K562 (cell line): ENCODE data around the gene STRA6. TPM values are rescaled to one million over a fixed set of nuclear protein-coding genes. Genes with fewer than 3 reads are reported as not detected.

ENCODE experiments used
- ATAC-seq: fragments of 200-7000 bp; cut with Tn5 transposase; 3 replicates; pipeline ENCODE4 v1.9.1; 2020; ENCODE audit warnings: moderate library complexity
- BruUV-seq: library from RNA; stranded (reverse); fragments of 400-500 nt; replicated peaks from 2 replicates; lab custom pipeline; 2021; lab: Mats Ljungman, UMichigan
- CTCF ChIA-PET: fragments of 300-600 bp; formaldehyde crosslinking; extraction: SDS; loops from one replicate; lab custom pipeline; 2021; ENCODE audit warnings: low intra/inter-chr PET ratio; lab: Yijun Ruan, JAX
- POLR2A ChIA-PET: fragments of 300-600, 350-650 bp; sonication (Branson Sonifier 250); formaldehyde crosslinking; extraction: SDS; loops from one replicate; lab custom pipeline; 2021; ENCODE audit warnings: antibody characterized with exemption, inconsistent platforms; lab: Yijun Ruan, JAX
- DNase-seq, 4 experiments: peaks; one replicate each; pipeline versions ENCODE4 v3.0.0 to v3.0.0-alpha.2; 2011 to 2018; ENCODE audit warnings: low spot score in 3 of 4, mixed read lengths in 3 of 4; ENCODE audit errors: extremely low read depth in 1 of 4
- FAIRE-seq: peaks from 2 replicates; lab custom pipeline; 2011; peaks lifted over from hg19 to GRCh38; lab: Jason Lieb, UNC
- H2AFZ ChIP-seq: 2 replicates; pipeline ENCODE4 v1.6.0; 2011; ENCODE audit warnings: low read depth, low read length, control low read depth, inconsistent platforms
- H3K27ac ChIP-seq: fragments of 200-600 bp; 3 replicates; pipeline ENCODE4 v1.8.0; 2011; ENCODE audit warnings: low read depth, mild to moderate bottlenecking, control low read depth, inconsistent platforms, low read length, moderate library complexity, mixed read lengths; ENCODE audit errors: extremely low read depth
- H3K27me3 ChIP-seq, 2 experiments: fragments of 300-600 bp in 1 of 2; 2 replicates in 1 of 2; 3 replicates in 1 of 2; pipeline versions ENCODE4 v1.6.0 to v1.8.0; 2011; ENCODE audit warnings: inconsistent platforms in 2 of 2, low read length in 2 of 2, mild to moderate bottlenecking in 1 of 2, mixed read lengths in 1 of 2, moderate library complexity in 1 of 2; ENCODE audit not compliant: control insufficient read depth in 2 of 2, insufficient read depth in 2 of 2
- H3K36me3 ChIP-seq: fragments of 300-600 bp; 3 replicates; pipeline ENCODE4 v1.8.0; 2011; ENCODE audit warnings: mild to moderate bottlenecking, low read length, inconsistent platforms; ENCODE audit not compliant: control insufficient read depth, insufficient read depth
- H3K4me1 ChIP-seq, 2 experiments: fragments of 200-600 bp in 1 of 2; replicated peaks in 1 of 2; 2 replicates in 1 of 2; 3 replicates in 1 of 2; pipeline versions ENCODE4 v1.5.1 to v1.8.0; 2011; ENCODE audit warnings: inconsistent platforms in 2 of 2, low read length in 2 of 2, mild to moderate bottlenecking in 1 of 2, mixed read lengths in 1 of 2, moderate library complexity in 1 of 2; ENCODE audit not compliant: control insufficient read depth in 2 of 2, insufficient read depth in 2 of 2
- H3K4me2 ChIP-seq: 2 replicates; pipeline ENCODE4 v1.6.1; 2011; ENCODE audit warnings: low read length, control low read depth, inconsistent platforms, mixed read lengths; ENCODE audit not compliant: insufficient read depth
- H3K4me3 ChIP-seq: fragments of 200-600 bp; sonication (generic), shearing (Covaris generic); 2 replicates; pipeline ENCODE4 v1.5.1; 2016; ENCODE audit warnings: control low read depth, inconsistent platforms
- H3K79me2 ChIP-seq: fragments of 200-600 bp; 3 replicates; pipeline ENCODE4 v1.8.0; 2011; ENCODE audit warnings: low read length, inconsistent platforms; ENCODE audit not compliant: control insufficient read depth, insufficient read depth
- H3K9ac ChIP-seq, 2 experiments: 2 replicates each; pipeline versions ENCODE4 v1.6.0 to v1.6.1; 2011; ENCODE audit warnings: low read depth in 2 of 2, low read length in 2 of 2, control low read depth in 1 of 2, inconsistent platforms in 1 of 2, mild to moderate bottlenecking in 1 of 2, mixed read lengths in 1 of 2; ENCODE audit not compliant: insufficient read depth in 1 of 2
- H3K9me1 ChIP-seq: one replicate; pipeline ENCODE4 v1.6.0; 2011; ENCODE audit warnings: inconsistent platforms, mild to moderate bottlenecking, low read length, moderate library complexity; ENCODE audit not compliant: control insufficient read depth, insufficient read depth
- H3K9me3 ChIP-seq: replicated peaks from 2 replicates; pipeline ENCODE4 v1.5.1; 2011; ENCODE audit warnings: low read depth, low read length, inconsistent platforms; ENCODE audit not compliant: control insufficient read depth, insufficient read depth
- H4K20me1 ChIP-seq: replicated peaks from 2 replicates; pipeline ENCODE4 v1.6.1; 2011; ENCODE audit warnings: low read length, inconsistent platforms, mixed read lengths; ENCODE audit not compliant: control insufficient read depth, insufficient read depth
- ARID3B ChIP-seq: fragments of 250-450 bp; sonication (Bioruptor Pico); IDR thresholded peaks from 2 replicates; pipeline ENCODE4 v1.4.0; 2020; ENCODE audit warnings: borderline replicate concordance
- BRF2 ChIP-seq: IDR thresholded peaks from 3 replicates; pipeline ENCODE4 v1.6.1; 2011; ENCODE audit warnings: borderline replicate concordance, mild to moderate bottlenecking; ENCODE audit not compliant: insufficient read length, insufficient read depth
- DPF2 ChIP-seq: fragments of 450-650 bp; IDR thresholded peaks from 2 replicates; pipeline ENCODE4 v1.6.1; 2016
- FOSL1 ChIP-seq: fragments of 200-800 bp; sonication (Bioruptor generic); conservative IDR thresholded peaks from 2 replicates; pipeline ENCODE4 v1.6.1; 2016; ENCODE audit warnings: missing genetic modification characterization, missing compliant biosample characterization
- LCOR ChIP-seq: sonication (generic); formaldehyde crosslinking; IDR thresholded peaks from 2 replicates; pipeline ENCODE4 v1.8.0; 2022; ENCODE audit warnings: mild to moderate bottlenecking, missing genetic modification reagents
- POLR3A ChIP-seq: IDR thresholded peaks from 2 replicates; pipeline ENCODE4 v1.6.1; 2011; ENCODE audit warnings: borderline replicate concordance, mild to moderate bottlenecking, moderate library complexity; ENCODE audit not compliant: insufficient read length, insufficient read depth; ENCODE audit errors: extremely low read depth
- RBM14 ChIP-seq: fragments of 200-400 bp; formaldehyde crosslinking; IDR thresholded peaks from 2 replicates; pipeline ENCODE4 v1.6.1; 2018; ENCODE audit warnings: low read depth, mild to moderate bottlenecking, low read length, moderate library complexity, borderline replicate concordance; ENCODE audit not compliant: insufficient read depth
- TFAM ChIP-seq: fragments of 250-450 bp; sonication (Bioruptor Pico); conservative IDR thresholded peaks from 2 replicates; pipeline ENCODE4 v1.5.0; 2021; ENCODE audit warnings: mild to moderate bottlenecking, moderate library complexity
- ZBTB7A ChIP-seq: IDR thresholded peaks from 2 replicates; pipeline ENCODE4 v1.6.1; 2011; ENCODE audit warnings: low read depth, mild to moderate bottlenecking, low read length, moderate library complexity, borderline replicate concordance; ENCODE audit not compliant: control insufficient read depth
- ZFP1 ChIP-seq: fragments of 450-650 bp; formaldehyde crosslinking; IDR thresholded peaks from 2 replicates; pipeline ENCODE4 v1.4.0; 2020; ENCODE audit warnings: mild to moderate bottlenecking, mixed read lengths
- ZKSCAN1 ChIP-seq: fragments of 150-350 bp; IDR thresholded peaks from 2 replicates; pipeline ENCODE4 v1.6.1; 2016; ENCODE audit warnings: low read depth, low read length
- ZNF175 ChIP-seq: fragments of 200-800 bp; sonication (Bioruptor generic); IDR thresholded peaks from 2 replicates; pipeline ENCODE4 v1.6.1; 2016; ENCODE audit warnings: low read depth, mild to moderate bottlenecking, missing genetic modification characterization, missing compliant biosample characterization
- WGBS: fragments of 100-300 bp; shearing (Covaris generic); methylation state at CpG from one replicate; pipeline ENCODE4 v1.1.6; 2016; ENCODE audit warnings: low coverage, mixed read lengths; ENCODE audit not compliant: insufficient coverage; ENCODE audit errors: missing lambda C conversion rate; 5-methylcytosine and 5-hydroxymethylcytosine counted together
- in situ Hi-C: fragments of 300-500 bp; cut with MboI; formaldehyde crosslinking; loops from 4 replicates; pipeline ENCODE4 v1.15.0; 2018; ENCODE audit warnings: inconsistent platforms, mixed read lengths
- intact Hi-C: fragments of 100-400 bp; cut with micrococcal nuclease; formaldehyde crosslinking; loops from 2 replicates; pipeline ENCODE4 v1.14.2; 2022
- polyA plus RNA-seq, 8 experiments: library from polyadenylated mRNA; depleted of rRNA in 4 of 8; stranded (reverse) in 5 of 8; unstranded in 3 of 8; fragments of >200 nt; fragmentation: Nextera tagmentation in 2 of 8; fragmentation: Illumina TruSeq in 1 of 8; extraction: Ambion mirVana in 2 of 8; extraction: Trizol in 1 of 8; gene quantifications; 2 replicates each; pipeline versions ENCODE4 v1.2.1 to v1.2.3, GENCODE V29; 2011 to 2014; ENCODE audit warnings: inconsistent platforms in 1 of 8, missing spikeins in 1 of 8
- total RNA-seq, 7 experiments: library from RNA; depleted of rRNA in 6 of 7; stranded (reverse); fragments of >200 nt in 6 of 7; fragmentation: Illumina TruSeq in 2 of 7; extraction: Trizol in 2 of 7; gene quantifications; 2 replicates each; pipeline versions ENCODE4 v1.2.1 to v1.2.3, GENCODE V29; 2011 to 2021; ENCODE audit warnings: low replicate concordance in 1 of 7

Gene STRA6
- total and polyA plus RNA-seq, 9 of the 15 experiments (the other 6 are each of a cell fraction or from before 2014, with no cell fraction given), result 0.04 to 2.0 (median 0.43) TPM; not detected in 2

- Histone ChIP-seq H3K4me2 (no peak overlapping the region), H3K9me3 (no peaks in the 10 kb centered on the region), H2AFZ (no peak overlapping the region), H3K27me3 (peaks cover 18 to 65% of the 10 kb centered on the region in 2 experiments), H3K27ac (no peak overlapping the region), H3K79me2 (no peaks in the 10 kb centered on the region), H3K9ac (no peak overlapping the region), H4K20me1 (peaks cover 7% of the 10 kb centered on the region; the same call in 1 of the 2 replicates), H3K4me3 (no peak overlapping the region), H3K9me1 (no peaks in the 10 kb centered on the region), H3K4me1 (no peaks in the 10 kb centered on the region), H3K36me3 (no peaks in the 10 kb centered on the region)
- WGBS, result 3% methylated on average over 3 of the region's 3 CpGs
- CTCF ChIA-PET, result no interaction called here
- POLR2A ChIA-PET, result no interaction called here
- FAIRE-seq, result no peak
- DNase-seq, result no peak
- no TSS peak for BruUV-seq
- no peak for ATAC-seq
- in situ Hi-C loops (no loop called here), intact Hi-C loops (no loop called here)
- TF ChIP-seq BRF2 (no peak), TFAM (CRISPR knock-in tag) (no peak), DPF2 (no peak), ZKSCAN1 (no peak), ZNF175 (no peak), FOSL1 (tag) (no peak), ZBTB7A (no peak), RBM14 (no peak), ARID3B (no peak), POLR3A (no peak), ZFP1 (CRISPR knock-in tag) (no peak), LCOR (no peak)
Observed at GRCh38 chr15:74229686-74230085, 27.1 kb upstream of the STRA6 start.
